ENCODE results near the gene DYNC2LI1. TPM values are rescaled to one million over a fixed set of nuclear protein-coding genes. Genes with fewer than 3 reads are reported as not detected.

Gene DYNC2LI1
- total RNA-seq, 2 experiments from 2014 or later = 9.6 to 10.0 TPM

DNA sequence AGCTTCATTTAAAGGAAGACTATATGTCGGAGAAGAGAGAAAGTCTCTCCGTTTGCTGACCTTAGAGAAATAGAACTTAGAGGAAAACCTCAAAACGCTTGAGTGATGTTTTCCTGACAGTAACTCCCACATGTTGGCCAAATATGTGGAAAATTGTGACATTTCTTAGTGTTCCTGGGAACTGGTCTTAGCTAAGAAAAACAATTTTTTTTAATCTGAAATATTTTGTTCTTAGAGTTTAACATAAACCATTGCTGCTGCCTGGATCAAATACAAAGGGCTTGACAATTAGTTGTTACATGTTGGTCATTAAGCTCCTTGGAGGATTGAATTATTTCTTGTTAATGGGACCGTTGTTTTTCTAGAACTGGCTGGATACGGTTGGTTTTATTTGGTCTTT lies 16.3 kb downstream of the DYNC2LI1 start:
- no peak for DNase-seq
- no peaks in the 10 kb centered on the region for H3K9me3 Mint-ChIP-seq
- H3K4me1 Mint-ChIP-seq = peaks cover 14% of the 10 kb centered on the region
- H3K27me3 Mint-ChIP-seq = no peaks in the 10 kb centered on the region
- no peak overlapping the region for H3K27ac Mint-ChIP-seq
- peaks cover 4% of the 10 kb centered on the region for H3K36me3 Mint-ChIP-seq
- no peak overlapping the region for H3K4me3 Mint-ChIP-seq

DNA sequence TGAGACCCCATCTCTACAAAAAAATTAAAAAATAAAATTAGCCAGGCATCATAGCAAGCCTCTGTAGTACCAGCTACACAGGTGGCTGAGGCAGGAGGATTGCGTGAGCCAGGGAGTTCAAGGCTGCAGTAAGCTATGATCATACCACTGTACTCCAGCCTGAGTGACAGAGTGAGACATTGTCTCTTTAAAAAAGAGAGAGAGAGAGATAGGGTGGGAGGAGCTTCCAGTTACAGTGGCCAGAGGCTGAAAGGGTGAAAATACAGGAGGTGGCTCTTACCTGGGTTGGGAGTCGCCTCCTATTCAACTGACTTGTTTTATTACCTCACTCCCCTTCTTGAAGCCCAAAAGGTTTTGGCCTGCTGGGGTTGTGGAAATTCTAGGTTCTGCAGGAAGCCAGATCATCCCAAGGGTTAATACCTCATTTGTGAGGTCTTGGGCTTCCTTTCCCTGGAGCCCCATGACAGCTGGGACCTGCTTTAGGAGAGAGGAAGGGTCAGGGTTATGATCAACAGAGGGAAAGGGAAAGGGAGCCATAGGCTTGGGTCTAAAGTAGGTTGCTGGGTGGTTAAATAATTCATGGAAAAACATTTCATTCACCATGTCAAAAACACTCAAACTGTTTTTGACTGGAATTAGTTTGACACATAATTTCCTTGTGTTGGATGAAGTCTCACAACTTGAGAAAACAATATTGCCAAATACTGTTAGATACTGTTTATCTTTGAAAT lies 17.4 kb downstream of the DYNC2LI1 start:
- Mint-ChIP-seq H3K9me3 (no peaks in the 10 kb centered on the region), H3K4me3 (no peak overlapping the region), H3K27me3 (no peaks in the 10 kb centered on the region), H3K4me1 (peaks cover 14% of the 10 kb centered on the region), H3K36me3 (peaks cover 6% of the 10 kb centered on the region), H3K27ac (no peak overlapping the region)
- DNase-seq = no peak

DNA sequence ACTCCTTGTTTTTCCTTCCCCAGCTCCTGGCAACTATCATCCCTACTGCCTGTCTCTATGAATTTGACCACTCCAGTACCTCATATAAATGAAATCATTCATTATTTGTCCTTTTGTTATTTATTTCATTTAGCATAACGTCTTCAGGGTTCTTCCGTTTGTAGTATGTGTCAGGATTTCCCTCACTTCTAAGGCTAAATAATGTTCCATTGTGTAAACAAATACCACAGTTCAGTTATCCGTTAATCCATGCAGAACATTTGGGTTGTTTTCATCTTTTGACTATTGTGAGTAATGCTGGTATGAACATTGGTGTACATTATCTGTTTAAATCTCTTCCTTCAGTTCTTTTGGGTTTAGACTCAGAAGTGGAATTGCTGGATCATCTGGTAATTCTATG lies 18.8 kb downstream of the DYNC2LI1 start:
- H3K27me3 Mint-ChIP-seq = no peaks in the 10 kb centered on the region
- H3K4me3 Mint-ChIP-seq = no peak overlapping the region
- peaks cover 9% of the 10 kb centered on the region for H3K4me1 Mint-ChIP-seq

DNA sequence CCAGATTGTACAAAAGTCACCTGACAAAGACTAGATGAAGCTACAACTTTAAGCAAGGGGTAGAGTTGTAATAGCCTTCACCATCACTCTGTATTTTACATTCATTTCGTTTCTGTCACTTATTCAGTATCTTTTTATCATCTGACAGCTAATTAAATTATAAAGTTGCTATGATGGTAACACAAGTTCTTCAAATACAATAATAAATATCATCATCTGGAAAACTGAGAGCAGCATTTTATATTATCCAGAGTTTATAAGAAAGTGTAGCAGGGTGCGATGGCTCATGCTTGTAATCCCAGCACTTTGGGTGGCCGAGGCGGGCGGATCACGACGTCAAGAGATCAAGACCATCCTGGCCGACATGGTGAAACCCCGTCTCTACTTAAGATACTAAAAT lies 21.1 kb downstream of the DYNC2LI1 start:
- Mint-ChIP-seq H3K4me1 (no peaks in the 10 kb centered on the region), H3K4me3 (no peak overlapping the region), H3K36me3 (peaks cover 6% of the 10 kb centered on the region), H3K27me3 (no peaks in the 10 kb centered on the region), H3K9me3 (no peaks in the 10 kb centered on the region), H3K27ac (no peak overlapping the region)
- DNase-seq = no peak

More for the DNA sequence above, 18.8 kb downstream of the DYNC2LI1 start:
- no peak for DNase-seq
- H3K9me3 Mint-ChIP-seq = no peaks in the 10 kb centered on the region
- H3K27ac Mint-ChIP-seq = no peak overlapping the region
- peaks cover 6% of the 10 kb centered on the region for H3K36me3 Mint-ChIP-seq

GRCh38 chr2:43796206-43796605 lies 22.4 kb downstream of the DYNC2LI1 start:
- no peak for DNase-seq
- H3K9me3 Mint-ChIP-seq = no peaks in the 10 kb centered on the region
- no peak overlapping the region for H3K4me3 Mint-ChIP-seq
- H3K27me3 Mint-ChIP-seq = no peaks in the 10 kb centered on the region
- H3K4me1 Mint-ChIP-seq = no peaks in the 10 kb centered on the region
- no peak overlapping the region for H3K27ac Mint-ChIP-seq
- H3K36me3 Mint-ChIP-seq = peaks cover 5% of the 10 kb centered on the region

DNA sequence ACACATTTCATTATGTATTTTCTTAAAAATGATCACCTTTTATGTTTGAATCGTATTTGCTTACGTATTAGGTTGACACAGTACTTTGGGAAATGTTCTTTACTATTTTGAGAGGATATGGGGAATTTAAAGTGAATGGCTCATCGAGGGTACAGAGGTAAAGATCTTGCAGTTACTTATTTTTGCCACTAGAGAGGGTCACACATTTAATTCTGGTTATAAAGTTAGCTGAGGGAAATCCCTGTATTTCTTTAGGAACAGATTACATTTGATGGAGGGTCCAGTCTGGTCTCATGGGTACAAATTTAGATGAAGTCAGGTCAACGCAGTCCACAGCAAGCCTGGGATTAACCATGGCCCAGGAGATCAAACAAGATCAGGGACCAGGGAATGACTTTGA lies 24.5 kb downstream of the DYNC2LI1 start:
- no peak overlapping the region for H3K27ac Mint-ChIP-seq
- peaks cover 2% of the 10 kb centered on the region for H3K36me3 Mint-ChIP-seq
- H3K4me1 Mint-ChIP-seq = no peaks in the 10 kb centered on the region
- no peak overlapping the region for H3K4me3 Mint-ChIP-seq
- H3K27me3 Mint-ChIP-seq = no peaks in the 10 kb centered on the region
- no peak for DNase-seq
- H3K9me3 Mint-ChIP-seq = no peaks in the 10 kb centered on the region

GRCh38 chr2:43800894-43801293 lies 27.1 kb downstream of the DYNC2LI1 start:
- H3K27ac Mint-ChIP-seq = no peak overlapping the region

DNA sequence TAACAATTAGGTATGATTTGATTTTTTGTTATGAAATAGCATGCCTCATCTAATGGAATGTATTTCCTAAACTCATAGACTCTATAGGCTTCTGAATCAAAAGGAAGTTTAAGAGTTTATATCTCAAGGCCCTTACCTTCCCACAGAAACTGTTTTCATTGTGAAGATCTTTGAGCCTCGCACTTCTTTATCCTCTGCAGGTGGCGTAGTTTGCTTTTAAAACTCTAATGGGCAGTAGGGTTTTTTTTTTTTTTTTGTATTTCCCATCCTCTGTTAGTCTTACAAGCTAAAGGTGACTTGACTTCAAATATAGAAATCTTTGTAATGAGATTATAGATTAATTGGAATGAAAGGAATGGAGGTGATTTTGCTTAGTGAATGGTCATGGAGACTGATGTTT lies 28.3 kb downstream of the DYNC2LI1 start:
- Mint-ChIP-seq H3K4me1 (no peaks in the 10 kb centered on the region), H3K27me3 (no peaks in the 10 kb centered on the region), H3K4me3 (no peak overlapping the region), H3K27ac (no peak overlapping the region), H3K36me3 (no peaks in the 10 kb centered on the region), H3K9me3 (no peaks in the 10 kb centered on the region)
- DNase-seq = no peak

More at GRCh38 chr2:43800894-43801293, 27.1 kb downstream of the DYNC2LI1 start:
- Mint-ChIP-seq H3K4me1 (no peaks in the 10 kb centered on the region), H3K4me3 (no peak overlapping the region), H3K9me3 (no peaks in the 10 kb centered on the region), H3K27me3 (no peaks in the 10 kb centered on the region), H3K36me3 (peaks cover 2% of the 10 kb centered on the region)
- DNase-seq = no peak

- Mint-ChIP-seq H3K27ac (no peak overlapping the region), H3K9me3 (no peaks in the 10 kb centered on the region), H3K4me3 (no peak overlapping the region), H3K36me3 (no peaks in the 10 kb centered on the region), H3K27me3 (no peaks in the 10 kb centered on the region), H3K4me1 (no peaks in the 10 kb centered on the region)
- DNase-seq = no peak
Measured at GRCh38 chr2:43803113-43803512, 29.3 kb downstream of the DYNC2LI1 start.

GRCh38 chr2:43806719-43807031 lies 32.8 kb downstream of the DYNC2LI1 start:
- H3K4me3 Mint-ChIP-seq = no peak overlapping the region
- no peaks in the 10 kb centered on the region for H3K9me3 Mint-ChIP-seq
- H3K36me3 Mint-ChIP-seq = no peaks in the 10 kb centered on the region
- H3K4me1 Mint-ChIP-seq = no peaks in the 10 kb centered on the region
- no peak overlapping the region for H3K27ac Mint-ChIP-seq
- no peak for DNase-seq
- H3K27me3 Mint-ChIP-seq = no peaks in the 10 kb centered on the region

- H3K4me3 Mint-ChIP-seq = no peak overlapping the region
- peaks cover 1% of the 10 kb centered on the region for H3K27me3 Mint-ChIP-seq
- no peak overlapping the region for H3K27ac Mint-ChIP-seq
- no peaks in the 10 kb centered on the region for H3K4me1 Mint-ChIP-seq
- peaks cover under 1% of the 10 kb centered on the region for H3K9me3 Mint-ChIP-seq
- H3K36me3 Mint-ChIP-seq = no peaks in the 10 kb centered on the region
- no peak for DNase-seq
Measured at GRCh38 chr2:43810452-43810851, 36.6 kb downstream of the DYNC2LI1 start.

DNA sequence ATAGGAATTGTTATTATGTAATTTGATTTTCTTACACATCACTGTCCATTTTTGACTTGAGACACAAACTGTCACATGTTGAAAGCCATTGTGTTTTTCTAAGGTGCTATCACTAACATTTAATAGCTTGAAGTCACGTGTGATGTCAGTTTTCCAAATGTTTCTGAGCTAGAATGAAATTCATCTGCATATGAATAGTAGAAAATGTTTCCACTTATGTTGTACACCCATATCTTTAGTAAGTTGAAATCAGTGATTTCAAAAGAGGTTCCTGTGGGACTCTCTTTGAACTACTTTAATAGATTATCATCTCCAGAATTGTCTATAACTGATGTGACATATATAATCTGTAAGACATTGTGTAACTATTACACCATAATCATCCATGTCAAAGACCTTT lies 37.0 kb downstream of the DYNC2LI1 start:
- H3K4me3 Mint-ChIP-seq = no peak overlapping the region
- no peak for DNase-seq
- H3K9me3 Mint-ChIP-seq = peaks cover 3% of the 10 kb centered on the region
- no peaks in the 10 kb centered on the region for H3K4me1 Mint-ChIP-seq
- peaks cover 3% of the 10 kb centered on the region for H3K27me3 Mint-ChIP-seq
- no peaks in the 10 kb centered on the region for H3K36me3 Mint-ChIP-seq
- no peak overlapping the region for H3K27ac Mint-ChIP-seq

DNA sequence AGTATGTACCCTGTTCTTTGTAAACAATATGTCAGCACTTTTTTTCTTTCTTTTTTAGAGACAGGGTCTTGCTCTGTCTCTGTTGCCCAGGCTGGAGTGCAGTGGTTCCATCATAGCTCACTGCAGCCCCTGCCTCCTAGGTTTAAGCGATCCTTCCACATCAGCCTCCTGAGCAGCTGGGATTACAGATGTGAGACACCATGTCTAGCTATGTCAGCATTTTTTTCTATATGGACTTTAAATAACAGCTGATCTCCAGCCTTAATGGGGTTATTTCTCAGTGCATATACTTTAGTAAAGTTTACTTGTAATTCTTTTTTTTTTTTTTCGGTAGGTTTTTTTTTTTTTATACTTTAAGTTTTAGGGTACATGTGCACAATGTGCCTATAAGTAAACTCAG lies 38.2 kb downstream of the DYNC2LI1 start:
- peaks cover 3% of the 10 kb centered on the region for H3K9me3 Mint-ChIP-seq

DNA sequence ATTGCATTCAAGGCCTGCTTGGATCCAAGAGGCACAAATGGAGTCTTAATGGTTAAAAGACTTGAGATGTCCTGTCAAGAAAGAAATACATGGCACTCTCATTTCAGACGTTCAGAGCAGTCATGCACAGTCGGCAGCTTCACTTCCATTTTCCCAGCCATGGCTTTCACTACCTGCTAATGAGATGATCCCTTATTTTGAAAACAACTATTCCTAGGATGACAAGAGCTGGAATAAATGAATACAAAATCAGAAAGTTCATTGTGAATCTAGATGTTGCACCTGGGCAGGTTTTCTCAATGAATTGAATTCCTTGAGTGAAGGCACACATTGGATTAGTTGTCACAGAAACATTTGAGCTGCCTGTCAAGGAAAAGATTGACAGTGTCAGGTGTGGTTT lies 39.1 kb downstream of the DYNC2LI1 start:
- Mint-ChIP-seq H3K27me3 (peaks cover 3% of the 10 kb centered on the region), H3K27ac (no peak overlapping the region), H3K9me3 (peaks cover 3% of the 10 kb centered on the region), H3K4me1 (no peaks in the 10 kb centered on the region), H3K4me3 (no peak overlapping the region), H3K36me3 (no peaks in the 10 kb centered on the region)
- DNase-seq = no peak

More for the DNA sequence above, 38.2 kb downstream of the DYNC2LI1 start:
- peaks cover 3% of the 10 kb centered on the region for H3K27me3 Mint-ChIP-seq
- H3K36me3 Mint-ChIP-seq = no peaks in the 10 kb centered on the region
- no peak overlapping the region for H3K27ac Mint-ChIP-seq
- DNase-seq = no peak
- no peak overlapping the region for H3K4me3 Mint-ChIP-seq
- no peaks in the 10 kb centered on the region for H3K4me1 Mint-ChIP-seq

DNA sequence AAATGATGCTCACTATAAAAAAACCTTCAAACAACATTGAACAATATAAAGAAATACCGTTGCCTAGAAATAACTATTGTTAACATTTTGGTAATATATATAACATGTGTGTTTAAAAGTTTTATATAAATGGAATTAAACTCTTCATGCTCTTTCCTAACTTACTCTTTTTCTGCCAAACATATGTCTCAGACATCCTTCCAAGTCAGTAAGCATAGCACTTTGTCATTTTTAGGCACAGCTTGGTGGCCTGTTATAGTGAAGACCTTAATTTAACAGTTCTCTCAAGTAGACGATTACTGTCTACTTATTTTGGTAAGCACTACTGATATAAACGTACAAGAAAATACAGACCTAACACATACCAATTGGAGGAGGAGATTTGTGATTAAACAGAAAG lies 40.9 kb downstream of the DYNC2LI1 start:
- Mint-ChIP-seq H3K4me3 (no peak overlapping the region), H3K4me1 (peaks cover 3% of the 10 kb centered on the region), H3K27ac (no peak overlapping the region), H3K27me3 (peaks cover 3% of the 10 kb centered on the region), H3K36me3 (no peaks in the 10 kb centered on the region), H3K9me3 (peaks cover 3% of the 10 kb centered on the region)
- no peak for DNase-seq

DNA sequence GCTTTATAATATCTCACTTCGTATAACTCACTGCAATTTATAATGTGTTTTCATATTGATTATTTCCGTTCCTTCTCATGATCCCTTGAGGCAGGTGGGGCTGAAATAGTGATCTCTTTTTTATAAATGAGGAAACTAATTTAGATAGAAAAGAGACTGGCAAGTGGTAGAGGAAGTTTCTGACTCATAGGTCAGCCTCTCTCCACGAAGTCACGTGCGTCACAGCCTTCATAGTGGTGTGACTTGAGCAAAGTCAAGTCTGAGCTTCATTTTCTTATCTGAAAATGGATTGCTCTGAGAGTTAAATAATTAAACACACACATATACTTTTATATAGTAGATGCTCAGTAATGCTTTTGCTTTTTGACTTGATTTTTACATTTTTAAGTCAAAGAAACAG lies 44.9 kb downstream of the DYNC2LI1 start:
- H3K4me3 Mint-ChIP-seq = no peak overlapping the region
- peaks cover 3% of the 10 kb centered on the region for H3K9me3 Mint-ChIP-seq
- no peaks in the 10 kb centered on the region for H3K36me3 Mint-ChIP-seq
- peaks cover 3% of the 10 kb centered on the region for H3K4me1 Mint-ChIP-seq
- H3K27ac Mint-ChIP-seq = no peak overlapping the region
- peaks cover 17% of the 10 kb centered on the region for H3K27me3 Mint-ChIP-seq
- peak; percentile 22 for DNase-seq
